ENCODE results near the gene COL3A1. TPM values are rescaled to one million over a fixed set of nuclear protein-coding genes. Genes with fewer than 3 reads are reported as not detected.

Gene COL3A1
- total RNA-seq, 1 donor from 2014 or later = 51.8 TPM

GRCh38 chr2:188970211-188970610 is 4.0 kb upstream of the COL3A1 start:
- intact Hi-C loops (cut with micrococcal nuclease) = loop anchor here (10.0 kb wide), 2 partner anchors 185 to 445 kb away; no protein-coding TSS in a partner anchor
- DNase-seq (no peak), ATAC-seq (no peak)

GRCh38 chr2:188971432-188971861 is 2.7 kb upstream of the COL3A1 start:
- ATAC-seq = no peak
- DNase-seq = peak; percentile 28
- intact Hi-C loops (cut with micrococcal nuclease) = loop anchor here (10.0 kb wide), 2 partner anchors 187 to 447 kb away; no protein-coding TSS in a partner anchor

- ATAC-seq (no peak), DNase-seq (no peak)
- intact Hi-C loops (cut with micrococcal nuclease) = loop anchor here (10.0 kb wide), 2 partner anchors 189 to 449 kb away; no protein-coding TSS in a partner anchor
Observed at GRCh38 chr2:188973641-188974040, 532 bp upstream of the COL3A1 start.

GRCh38 chr2:188975497-188976102 is 1.4 kb downstream of the COL3A1 start:
- DNase-seq (no peak), ATAC-seq (peak; percentile 96)
- intact Hi-C loops (cut with micrococcal nuclease) = loop anchor here (10.0 kb wide), 2 partner anchors 191 to 451 kb away; no protein-coding TSS in a partner anchor

- ATAC-seq = peak; percentile 17
- intact Hi-C loops (cut with micrococcal nuclease) = loop anchor here (10.0 kb wide), 2 partner anchors 192 to 452 kb away; no protein-coding TSS in a partner anchor
- DNase-seq = no peak
Observed at GRCh38 chr2:188976545-188977268, 2.5 kb downstream of the COL3A1 start.

GRCh38 chr2:188977317-188977716 is 3.1 kb downstream of the COL3A1 start:
- DNase-seq = no peak
- no peak for ATAC-seq
- intact Hi-C loops (cut with micrococcal nuclease) = loop anchor here (10.0 kb wide), 2 partner anchors 193 to 453 kb away; no protein-coding TSS in a partner anchor

GRCh38 chr2:188978291-188979081 is 4.3 kb downstream of the COL3A1 start:
- intact Hi-C loops (cut with micrococcal nuclease) = loop anchor here (10.0 kb wide), 2 partner anchors 194 to 454 kb away; no protein-coding TSS in a partner anchor
- DNase-seq = no peak
- peak; percentile 55 for ATAC-seq

GRCh38 chr2:188979187-188980114 is 5.3 kb downstream of the COL3A1 start:
- intact Hi-C loops (cut with micrococcal nuclease) = loop anchor here (10.0 kb wide), 2 partner anchors 195 to 455 kb away; no protein-coding TSS in a partner anchor
- DNase-seq (no peak), ATAC-seq (no peak)

GRCh38 chr2:188983427-188984064 is 9.4 kb downstream of the COL3A1 start:
- ATAC-seq = peak; percentile 29
- no peak for DNase-seq
- intact Hi-C loops (cut with micrococcal nuclease) = no loop called here

- intact Hi-C loops (cut with micrococcal nuclease) = no loop called here
- no peak for DNase-seq
- ATAC-seq = peak; percentile 66
Observed at GRCh38 chr2:188984065-188984491, 9.9 kb downstream of the COL3A1 start.

- ATAC-seq (peak; percentile 69), DNase-seq (no peak)
- intact Hi-C loops (cut with micrococcal nuclease) = no loop called here
Observed at GRCh38 chr2:188984680-188985079, 10.5 kb downstream of the COL3A1 start.

- ATAC-seq (no peak), DNase-seq (no peak)
- intact Hi-C loops (cut with micrococcal nuclease) = no loop called here
Observed at GRCh38 chr2:188986839-188987238, 12.7 kb downstream of the COL3A1 start.

GRCh38 chr2:188993247-188993646 is 19.1 kb downstream of the COL3A1 start:
- DNase-seq (no peak), ATAC-seq (no peak)
- intact Hi-C loops (cut with micrococcal nuclease) = no loop called here

- DNase-seq = no peak
- ATAC-seq = peak; percentile 27
- intact Hi-C loops (cut with micrococcal nuclease) = no loop called here
Observed at GRCh38 chr2:188997263-188997662, 23.1 kb downstream of the COL3A1 start.

- intact Hi-C loops (cut with micrococcal nuclease) = no loop called here
- ATAC-seq = no peak
- DNase-seq = no peak
Observed at GRCh38 chr2:189000221-189000620, 26.0 kb downstream of the COL3A1 start.

- intact Hi-C loops (cut with micrococcal nuclease) = no loop called here
- no peak for ATAC-seq
- DNase-seq = no peak
Observed at GRCh38 chr2:189002079-189002478, 27.9 kb downstream of the COL3A1 start.

- ATAC-seq (no peak), DNase-seq (no peak)
- intact Hi-C loops (cut with micrococcal nuclease) = no loop called here
Observed at GRCh38 chr2:189008555-189009262, 34.5 kb downstream of the COL3A1 start.

Measured in left ventricle myocardium superior (tissue), 1 donor.